VCaP (cell line): ENCODE data around the gene C22orf23.

Experiments used
- H3K27ac ChIP-seq: fragments of 450-650 bp; 2 replicates; pipeline ENCODE4 v1.5.1; 2017
- TF ChIP-seq, protein P1 (sequence below): fragments of 450-650 bp; conservative IDR thresholded peaks from 2 replicates; pipeline ENCODE4 v1.5.1; 2017; ENCODE audit warnings: mild to moderate bottlenecking, moderate library complexity

Gene C22orf23

DNA sequence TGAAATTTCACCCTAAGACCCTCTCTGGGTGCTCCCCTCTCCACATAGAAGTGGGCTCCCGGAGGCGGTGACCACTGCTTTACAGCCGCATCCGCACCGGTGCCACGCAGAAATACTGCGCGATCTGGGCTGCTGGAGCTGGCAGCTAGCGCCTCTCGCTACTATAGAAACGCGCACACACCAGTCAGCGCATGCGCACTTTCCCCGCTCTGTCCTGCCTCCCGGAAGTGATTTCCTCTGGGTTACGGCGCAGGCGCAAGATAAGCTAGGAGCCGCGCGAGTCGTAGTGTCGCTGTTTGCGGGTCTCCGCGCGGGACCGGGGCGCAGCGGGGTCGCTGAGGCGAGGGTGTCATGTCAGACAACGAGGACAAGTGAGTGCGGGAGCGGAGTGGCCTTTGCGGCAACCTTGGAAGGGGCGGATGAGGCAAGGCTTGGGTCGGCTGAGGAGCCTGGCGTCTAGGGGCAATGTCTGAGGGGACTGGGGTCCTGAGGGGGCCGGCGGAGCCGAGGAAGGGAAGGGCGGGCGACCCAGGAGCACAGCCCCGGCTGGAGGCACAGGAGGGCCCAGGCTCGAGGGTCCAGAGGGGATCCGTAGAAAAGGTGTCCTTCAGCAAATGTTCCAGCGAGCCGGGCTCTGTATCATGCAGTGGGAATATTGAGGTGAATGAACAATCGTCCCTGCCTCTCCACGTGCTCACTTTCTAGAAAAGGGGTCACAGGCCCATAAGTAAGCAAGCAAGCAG is at the start of gene C22orf23, which contains the start of gene POLR2F:
Gene C22orf23 (minus strand): TSS at position 165 of the 743 bp plus-strand sequence. CDS start 452 bp downstream, outside the sequence.
Gene POLR2F (plus strand): TSS at position 263 of the 743 bp plus-strand sequence. CDS start 89 bp downstream, at position 352.
- peak within 1 kb of the TSS; percentile 74; the same call in 1 of the 2 replicates for H3K27ac ChIP-seq
- TF ChIP-seq, protein P1, sequence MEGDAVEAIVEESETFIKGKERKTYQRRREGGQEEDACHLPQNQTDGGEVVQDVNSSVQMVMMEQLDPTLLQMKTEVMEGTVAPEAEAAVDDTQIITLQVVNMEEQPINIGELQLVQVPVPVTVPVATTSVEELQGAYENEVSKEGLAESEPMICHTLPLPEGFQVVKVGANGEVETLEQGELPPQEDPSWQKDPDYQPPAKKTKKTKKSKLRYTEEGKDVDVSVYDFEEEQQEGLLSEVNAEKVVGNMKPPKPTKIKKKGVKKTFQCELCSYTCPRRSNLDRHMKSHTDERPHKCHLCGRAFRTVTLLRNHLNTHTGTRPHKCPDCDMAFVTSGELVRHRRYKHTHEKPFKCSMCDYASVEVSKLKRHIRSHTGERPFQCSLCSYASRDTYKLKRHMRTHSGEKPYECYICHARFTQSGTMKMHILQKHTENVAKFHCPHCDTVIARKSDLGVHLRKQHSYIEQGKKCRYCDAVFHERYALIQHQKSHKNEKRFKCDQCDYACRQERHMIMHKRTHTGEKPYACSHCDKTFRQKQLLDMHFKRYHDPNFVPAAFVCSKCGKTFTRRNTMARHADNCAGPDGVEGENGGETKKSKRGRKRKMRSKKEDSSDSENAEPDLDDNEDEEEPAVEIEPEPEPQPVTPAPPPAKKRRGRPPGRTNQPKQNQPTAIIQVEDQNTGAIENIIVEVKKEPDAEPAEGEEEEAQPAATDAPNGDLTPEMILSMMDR: no peak; the same call in 1 of the 2 replicates

DNA sequence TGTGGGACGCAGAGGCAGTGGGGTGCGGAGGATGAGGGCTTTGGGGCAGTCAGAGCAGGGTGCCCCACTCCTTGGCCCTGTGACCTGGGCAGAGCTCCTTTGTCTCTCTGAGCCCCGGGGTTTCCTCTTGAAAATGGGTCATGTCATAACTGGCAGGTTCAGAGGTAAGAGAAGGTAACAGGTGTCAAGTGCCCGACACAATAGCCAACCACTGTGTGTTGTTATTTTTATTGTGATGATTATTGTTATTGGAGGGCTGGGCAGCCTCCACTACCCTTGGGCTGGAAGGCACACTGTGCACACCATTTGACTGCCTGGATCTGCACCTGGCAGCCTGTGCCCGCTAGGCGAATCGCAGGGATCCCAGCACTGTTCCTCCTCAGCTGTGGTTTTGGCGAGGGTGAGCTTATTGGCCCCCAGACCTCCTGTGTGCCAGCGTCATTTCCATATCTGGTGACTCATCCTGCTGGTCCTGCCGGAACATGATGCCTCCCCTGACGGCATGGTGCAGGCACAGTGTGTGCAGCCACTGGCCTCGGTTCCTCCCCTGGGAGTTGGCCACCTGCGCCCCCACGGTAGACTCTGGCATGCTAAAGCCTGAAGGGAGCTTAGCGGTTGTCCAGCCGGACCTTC is 46.4 kb upstream of the C22orf23 start:
- TF ChIP-seq, protein P1: no peak
- no peak overlapping the region for H3K27ac ChIP-seq

DNA sequence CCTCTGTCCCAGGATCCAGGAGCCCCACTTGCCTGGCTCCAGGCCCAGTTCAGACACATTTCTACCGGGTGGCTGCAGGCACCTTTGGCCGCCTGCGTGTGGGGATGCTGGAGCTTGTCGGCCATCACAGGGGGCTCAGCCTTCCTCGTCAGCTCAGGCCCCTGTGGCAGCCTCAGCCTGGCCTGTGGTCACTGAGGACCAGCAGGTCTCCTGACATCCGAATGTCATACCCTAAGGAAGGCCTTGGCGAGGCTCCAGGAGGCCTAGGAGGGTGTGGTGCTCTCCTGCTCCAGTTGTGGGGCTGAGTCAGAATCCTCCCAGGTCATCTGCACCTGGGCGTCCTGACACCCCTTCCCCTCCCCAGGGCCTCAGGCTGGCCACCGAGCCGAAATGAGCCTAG is 45.8 kb upstream of the C22orf23 start:
- H3K27ac ChIP-seq: no peak overlapping the region
- TF ChIP-seq, protein P1: no peak

DNA sequence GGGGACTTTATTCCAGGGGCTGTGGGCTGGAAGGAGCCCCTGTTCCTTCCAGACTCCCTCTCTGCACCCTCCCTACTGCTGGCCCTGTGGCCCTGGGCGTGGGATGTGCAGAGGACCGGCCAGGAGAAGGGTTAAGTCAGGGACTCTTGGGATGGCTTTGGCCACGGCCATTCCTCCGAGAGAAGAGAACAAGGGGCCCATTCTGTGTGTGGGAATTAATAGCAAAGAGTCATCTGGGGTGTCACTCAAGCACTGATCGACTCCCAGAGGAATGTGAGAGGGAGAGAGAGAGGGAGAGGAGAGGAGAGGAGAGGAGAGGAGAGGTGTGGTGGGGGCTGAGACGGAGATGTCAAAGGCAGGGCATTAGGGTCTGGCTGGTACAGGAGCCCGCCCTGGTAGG is 45.1 kb upstream of the C22orf23 start:
- no peak overlapping the region for H3K27ac ChIP-seq
- TF ChIP-seq, protein P1: no peak

DNA sequence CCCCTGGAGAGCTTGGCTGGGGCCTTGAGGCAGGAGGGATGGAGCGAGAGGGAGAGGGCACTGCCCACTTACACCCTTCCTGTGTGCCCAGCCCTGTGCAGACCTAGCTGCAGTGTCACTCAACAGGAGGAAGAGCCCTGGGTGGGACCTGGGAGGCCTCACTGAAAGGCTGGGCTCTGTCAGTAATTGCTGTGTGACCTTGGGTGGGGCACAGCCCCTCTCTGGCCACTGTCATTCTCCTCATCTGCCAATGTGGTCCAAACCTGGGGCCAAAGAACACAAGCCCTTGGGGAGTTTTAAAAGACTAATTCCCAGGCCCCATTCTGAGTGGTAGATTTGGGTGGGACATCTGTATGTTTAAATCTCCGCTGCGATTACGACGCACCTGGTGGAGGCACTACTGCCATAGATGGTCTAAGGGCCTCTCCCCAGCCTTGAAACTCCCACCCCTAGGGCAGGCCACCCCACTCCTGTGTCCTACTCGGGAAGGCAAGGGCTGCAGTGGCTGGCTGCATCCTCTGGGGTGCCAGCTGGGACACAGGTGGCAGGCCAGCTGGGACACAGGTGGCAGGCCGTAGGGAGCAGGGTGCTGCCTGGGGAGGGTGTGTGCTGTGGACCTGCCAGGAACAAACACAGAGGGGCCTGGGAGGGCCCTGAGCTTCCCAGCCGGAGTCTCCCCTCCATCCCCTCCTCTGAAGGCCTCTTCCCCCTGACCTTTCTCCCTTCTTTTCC is 43.3 kb upstream of the C22orf23 start:
- TF ChIP-seq, protein P1: no peak
- no peak overlapping the region for H3K27ac ChIP-seq

DNA sequence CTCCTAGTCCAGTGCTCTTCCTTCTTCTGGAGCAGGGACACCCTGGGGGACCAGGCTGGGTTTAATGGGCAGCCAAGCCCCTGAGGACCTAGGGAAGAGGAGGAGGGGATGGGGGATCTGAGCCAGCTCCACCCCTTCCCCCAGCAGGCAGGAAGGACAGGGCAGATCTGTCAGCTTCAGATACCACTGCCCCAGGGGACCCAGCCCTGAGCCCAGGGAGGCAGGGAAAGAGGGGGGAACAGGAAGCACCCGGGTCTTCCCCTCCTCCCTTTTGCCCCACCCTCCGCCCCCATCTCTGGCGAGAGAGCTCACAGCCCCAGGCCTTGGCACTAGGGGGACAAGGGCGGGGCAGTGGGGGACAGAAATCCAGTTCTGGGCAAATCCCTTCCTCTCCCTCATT is 42.7 kb upstream of the C22orf23 start:
- TF ChIP-seq, protein P1: no peak
- no peak overlapping the region for H3K27ac ChIP-seq

DNA sequence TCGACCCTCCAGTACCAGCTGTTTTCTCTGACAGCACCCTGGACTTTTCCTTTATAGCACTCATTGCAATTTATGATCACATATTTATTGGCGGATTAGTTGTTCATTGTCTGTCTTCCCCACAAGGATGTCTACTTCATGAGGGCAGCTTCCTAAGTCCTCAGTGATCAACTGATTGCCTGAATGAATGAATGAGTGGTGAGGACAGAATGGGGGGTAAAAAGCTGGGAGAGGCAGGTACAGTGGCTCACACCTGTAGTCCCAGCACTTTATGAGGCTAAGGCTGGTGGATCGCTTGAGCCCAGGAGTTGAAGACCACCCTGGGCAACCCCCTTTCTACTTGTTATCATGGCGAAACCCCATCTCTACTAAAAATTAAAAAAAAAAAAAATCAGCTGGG is 42.1 kb upstream of the C22orf23 start:
- TF ChIP-seq, protein P1: no peak
- no peak overlapping the region for H3K27ac ChIP-seq
